ENCODE measurements around the gene ADAMTS19.

Gene ADAMTS19

DNA sequence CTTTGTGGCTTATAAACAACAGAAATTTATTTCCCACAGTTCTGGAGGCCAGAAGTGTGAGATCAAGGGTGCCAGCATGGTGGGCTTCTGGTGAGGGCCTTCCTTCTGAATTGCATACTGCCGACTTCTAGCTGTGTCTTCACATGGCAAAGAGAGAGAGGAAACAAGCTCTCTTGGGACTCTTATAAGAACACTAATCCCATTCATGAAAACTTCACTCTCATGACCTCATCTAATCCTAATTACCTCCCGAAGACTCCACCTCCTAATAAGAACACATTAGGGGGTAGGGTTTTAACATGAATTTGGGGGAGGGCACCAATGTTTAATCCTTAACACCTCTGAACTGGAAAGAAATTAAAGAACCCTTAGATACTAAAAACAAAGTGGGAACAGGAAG is 211.9 kb downstream of the ADAMTS19 start:
- no peak overlapping the region for H3K4me3 ChIP-seq (ENCODE audit: low read depth, low read length)
- TF ChIP-seq, protein P1, sequence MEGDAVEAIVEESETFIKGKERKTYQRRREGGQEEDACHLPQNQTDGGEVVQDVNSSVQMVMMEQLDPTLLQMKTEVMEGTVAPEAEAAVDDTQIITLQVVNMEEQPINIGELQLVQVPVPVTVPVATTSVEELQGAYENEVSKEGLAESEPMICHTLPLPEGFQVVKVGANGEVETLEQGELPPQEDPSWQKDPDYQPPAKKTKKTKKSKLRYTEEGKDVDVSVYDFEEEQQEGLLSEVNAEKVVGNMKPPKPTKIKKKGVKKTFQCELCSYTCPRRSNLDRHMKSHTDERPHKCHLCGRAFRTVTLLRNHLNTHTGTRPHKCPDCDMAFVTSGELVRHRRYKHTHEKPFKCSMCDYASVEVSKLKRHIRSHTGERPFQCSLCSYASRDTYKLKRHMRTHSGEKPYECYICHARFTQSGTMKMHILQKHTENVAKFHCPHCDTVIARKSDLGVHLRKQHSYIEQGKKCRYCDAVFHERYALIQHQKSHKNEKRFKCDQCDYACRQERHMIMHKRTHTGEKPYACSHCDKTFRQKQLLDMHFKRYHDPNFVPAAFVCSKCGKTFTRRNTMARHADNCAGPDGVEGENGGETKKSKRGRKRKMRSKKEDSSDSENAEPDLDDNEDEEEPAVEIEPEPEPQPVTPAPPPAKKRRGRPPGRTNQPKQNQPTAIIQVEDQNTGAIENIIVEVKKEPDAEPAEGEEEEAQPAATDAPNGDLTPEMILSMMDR (IDR thresholded peaks at IDR 0.05; ENCODE audit: low read depth, low read length), result no peak

DNA sequence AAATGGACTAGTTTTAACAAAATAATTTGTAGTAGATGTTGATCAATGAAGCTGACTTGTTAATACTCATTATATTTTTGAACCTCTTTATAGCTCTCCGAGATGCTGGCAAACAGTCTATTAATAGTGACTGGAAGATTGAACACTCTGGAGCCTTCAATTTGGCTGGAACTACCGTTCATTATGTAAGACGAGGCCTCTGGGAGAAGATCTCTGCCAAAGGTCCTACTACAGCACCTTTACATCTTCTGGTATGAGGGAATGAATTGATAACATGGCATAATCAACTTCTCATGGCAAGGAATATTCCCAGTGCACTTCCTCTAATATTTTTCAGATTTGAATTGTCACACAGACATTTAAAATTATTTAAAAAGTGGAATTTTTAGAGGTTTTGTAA is 219.6 kb downstream of the ADAMTS19 start:
- H3K4me3 ChIP-seq (ENCODE audit: low read depth, low read length), result no peak overlapping the region
- TF ChIP-seq, protein P1 (IDR thresholded peaks at IDR 0.05; ENCODE audit: low read depth, low read length), result no peak

DNA sequence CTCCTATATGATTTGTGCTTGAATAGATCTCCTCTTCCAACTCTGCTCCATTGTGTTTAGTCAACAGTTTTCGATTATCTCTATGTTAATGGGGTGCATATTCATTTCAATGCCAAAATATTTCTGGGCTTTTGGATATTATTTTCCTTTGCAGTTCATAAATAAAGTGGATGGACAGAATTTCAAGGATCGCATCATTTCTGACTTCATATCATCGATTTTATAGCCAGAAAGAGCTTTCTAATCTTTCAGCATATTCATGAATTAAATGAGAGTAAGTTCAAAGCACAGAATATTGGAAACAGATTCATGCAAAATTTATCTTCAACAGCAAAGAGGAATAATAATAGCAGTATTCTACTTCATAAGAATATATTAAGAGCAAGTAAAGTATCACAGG is 227.8 kb downstream of the ADAMTS19 start:
- TF ChIP-seq, protein P1 (IDR thresholded peaks at IDR 0.05; ENCODE audit: low read depth, low read length), result no peak
- H3K4me3 ChIP-seq (ENCODE audit: low read depth, low read length), result no peak overlapping the region

DNA sequence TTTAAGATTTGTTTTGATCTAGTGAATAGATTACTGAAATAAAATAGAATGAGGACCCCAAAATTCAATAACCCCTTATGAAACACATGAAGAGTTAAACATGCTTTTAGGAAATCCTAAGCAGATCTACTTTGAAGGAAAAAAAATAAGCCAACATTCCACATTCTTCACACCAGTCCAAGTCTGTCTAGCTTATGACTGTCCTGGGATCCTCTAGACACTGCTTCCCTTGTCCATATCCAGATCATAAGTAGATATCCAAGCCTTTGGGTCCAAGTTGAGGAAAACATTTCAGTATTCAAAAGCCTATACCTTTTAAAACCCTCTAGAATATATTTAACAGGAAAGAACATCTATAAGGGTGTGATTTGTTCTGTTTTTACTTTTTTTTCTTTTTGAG is 228.9 kb downstream of the ADAMTS19 start:
- H3K4me3 ChIP-seq (ENCODE audit: low read depth, low read length), result no peak overlapping the region
- TF ChIP-seq, protein P1 (IDR thresholded peaks at IDR 0.05; ENCODE audit: low read depth, low read length), result no peak

DNA sequence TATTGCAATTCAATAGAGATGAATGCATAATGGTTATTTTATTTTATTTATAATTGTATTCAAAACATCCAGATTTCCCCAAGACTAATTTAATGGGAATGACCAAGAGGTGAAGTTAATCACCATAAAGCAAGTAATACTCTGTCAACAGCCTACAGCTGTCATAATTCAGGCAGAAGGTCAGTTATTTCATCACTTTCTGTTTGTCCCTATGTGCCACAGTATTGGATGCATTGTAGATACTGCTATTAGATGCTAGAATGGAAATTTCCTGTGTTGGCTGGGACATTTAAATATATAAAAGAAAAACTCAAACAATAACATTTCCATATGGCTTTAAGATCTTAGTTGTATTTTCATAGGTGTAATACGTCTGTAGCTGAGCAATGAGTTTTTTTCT is 231.1 kb downstream of the ADAMTS19 start:
- no peak overlapping the region for H3K4me3 ChIP-seq (ENCODE audit: low read depth, low read length)
- TF ChIP-seq, protein P1 (IDR thresholded peaks at IDR 0.05; ENCODE audit: low read depth, low read length), result no peak

DNA sequence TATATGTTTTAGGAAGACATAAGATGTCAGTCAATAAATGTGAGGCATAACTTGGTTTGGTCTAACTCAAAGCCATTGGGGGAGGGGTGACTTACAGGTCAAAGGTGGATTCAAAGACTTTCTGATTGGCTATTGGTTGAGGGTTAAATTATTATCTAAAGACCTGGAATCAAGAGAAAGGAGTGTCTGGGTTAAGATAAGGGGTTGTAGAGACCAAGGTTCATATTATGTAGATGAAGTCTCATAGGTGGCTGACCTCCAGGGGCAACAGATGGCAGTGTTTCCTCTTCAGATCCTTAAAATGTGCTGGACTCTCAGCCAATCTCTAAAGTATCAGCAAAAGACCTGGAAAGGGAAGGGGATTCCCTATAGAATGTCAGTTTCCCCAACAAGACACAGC is 236.5 kb downstream of the ADAMTS19 start:
- TF ChIP-seq, protein P1 (IDR thresholded peaks at IDR 0.05; ENCODE audit: low read depth, low read length), result no peak
- H3K4me3 ChIP-seq (ENCODE audit: low read depth, low read length), result no peak overlapping the region

DNA sequence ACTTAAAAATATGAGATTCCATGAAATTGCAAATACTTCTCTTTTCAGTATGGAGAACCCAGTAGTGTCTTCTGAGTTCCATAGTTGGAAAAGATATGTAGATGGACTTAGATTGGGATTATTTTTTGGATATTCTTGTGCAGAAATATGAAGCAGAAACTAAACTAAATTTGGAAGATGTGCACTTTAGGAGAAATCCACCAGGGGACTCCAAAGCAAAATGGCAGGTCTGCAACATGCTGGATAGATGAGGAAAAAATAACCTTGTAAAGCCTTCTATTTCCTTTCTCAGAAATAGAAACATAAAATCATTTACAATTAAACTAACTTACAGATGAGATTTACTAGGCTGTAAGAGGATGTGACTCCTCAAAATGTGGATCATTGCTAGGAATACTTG is 238.6 kb downstream of the ADAMTS19 start:
- H3K4me3 ChIP-seq (ENCODE audit: low read depth, low read length), result no peak overlapping the region
- TF ChIP-seq, protein P1 (IDR thresholded peaks at IDR 0.05; ENCODE audit: low read depth, low read length), result no peak
